ENCODE measurements around the gene LAMTOR2.
"Not testable (repeated sequence)": the region's sequence is repeated elsewhere in the genome, so short reads cannot be mapped to it uniquely, and the experiment has no call there.

LAMTOR2 gene

DNA sequence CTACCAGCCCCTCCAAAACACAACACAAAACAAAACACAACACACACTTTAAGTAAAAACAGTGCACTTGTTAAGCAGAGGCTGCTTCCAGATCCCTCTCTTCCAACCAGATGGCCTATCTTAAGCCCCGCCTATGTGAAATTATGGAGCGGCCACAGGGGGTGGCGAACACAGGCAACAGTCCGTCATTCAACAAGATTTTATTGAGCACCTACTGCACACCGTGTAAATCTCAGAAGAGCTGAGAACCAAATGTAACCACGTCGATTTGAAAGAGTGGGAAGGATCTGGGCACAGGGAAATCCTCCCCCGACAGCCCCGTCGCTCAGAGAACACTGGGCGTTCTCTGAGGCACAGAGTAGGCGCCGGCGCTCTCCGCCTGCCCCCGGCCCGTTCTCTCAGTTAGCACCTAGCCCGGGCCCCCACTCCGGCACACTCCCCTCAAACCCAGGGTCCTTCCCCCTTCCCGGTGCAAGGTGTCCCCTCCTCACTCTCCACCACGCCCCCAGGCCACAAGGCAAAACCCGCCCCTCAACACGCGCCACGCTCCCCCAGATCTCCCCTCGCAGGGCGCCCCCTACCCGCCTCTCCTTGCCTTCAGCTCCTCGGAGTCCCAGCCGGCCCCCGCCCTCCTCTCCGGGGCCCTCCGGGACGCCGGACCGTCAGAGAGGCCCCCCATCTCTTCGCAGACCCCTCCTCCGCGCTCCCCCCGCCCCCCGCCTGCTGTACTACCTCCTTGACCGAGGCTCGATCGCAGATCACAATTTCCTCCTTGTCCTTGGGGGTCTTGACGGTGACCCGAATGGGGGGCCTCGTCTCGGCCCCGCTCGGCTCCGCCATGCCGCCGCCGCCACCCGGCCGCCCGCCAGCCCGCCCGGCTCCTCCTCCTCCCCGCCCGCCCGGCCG lies 1.5 kb upstream of the LAMTOR2 start:
- peak; percentile 63 to 64 for DNase-seq

GRCh38 chr1:156053768-156054499 lies 648 bp upstream of the LAMTOR2 start, which contains the start of gene UBQLN4:
Gene UBQLN4 (minus strand): TSS chr1:156053798. CDS start chr1:156053701, 97 bp downstream.
- peak; percentile 80 to 88 for DNase-seq

DNA sequence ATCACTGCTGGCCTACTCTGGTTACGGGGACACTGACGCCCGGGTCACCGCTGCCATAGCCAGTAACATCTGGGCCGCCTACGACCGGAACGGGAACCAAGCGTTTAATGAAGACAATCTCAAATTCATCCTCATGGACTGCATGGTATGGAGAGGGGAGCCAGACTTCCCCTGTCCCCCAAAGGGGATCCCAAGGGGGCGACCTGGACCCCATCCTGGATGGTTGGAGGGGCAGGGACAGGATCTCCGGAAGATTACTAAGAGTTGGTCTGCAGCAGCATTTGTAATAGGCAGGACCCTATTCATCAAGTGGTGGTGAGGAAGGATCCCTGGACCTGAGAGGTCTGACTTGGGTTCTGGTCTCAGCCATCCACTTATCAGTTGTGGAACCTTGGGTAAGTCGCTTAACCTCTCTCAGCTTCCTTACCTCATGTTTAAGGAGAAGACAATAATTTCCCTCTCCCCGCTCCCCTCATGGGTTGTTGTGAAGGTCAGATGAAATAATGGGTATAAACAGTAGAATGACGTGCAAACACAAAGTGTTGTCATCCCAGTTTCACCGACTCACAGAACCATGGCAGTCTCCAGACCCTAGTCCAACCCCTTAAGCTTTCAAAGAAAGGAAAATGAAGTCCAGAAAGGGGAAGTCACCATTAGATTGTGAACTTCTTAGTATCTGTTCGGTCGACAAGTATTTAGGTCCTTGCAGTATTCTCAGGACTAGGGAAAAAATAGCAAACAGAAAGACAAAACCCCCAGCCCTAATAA lies 883 bp downstream of the LAMTOR2 start:
- peak; percentile 53 to 68 for DNase-seq

GRCh38 chr1:156056326-156056849 lies 1.8 kb downstream of the LAMTOR2 start:
- no peak for DNase-seq

- no peak for DNase-seq
Measured at GRCh38 chr1:156060937-156061636, 6.5 kb downstream of the LAMTOR2 start, which contains the start of gene RAB25. Gene RAB25 (plus strand): TSS chr1:156061160. CDS start chr1:156061401, 241 bp downstream.

GRCh38 chr1:156062189-156062588 lies 7.6 kb downstream of the LAMTOR2 start:
- no peak for DNase-seq

DNA sequence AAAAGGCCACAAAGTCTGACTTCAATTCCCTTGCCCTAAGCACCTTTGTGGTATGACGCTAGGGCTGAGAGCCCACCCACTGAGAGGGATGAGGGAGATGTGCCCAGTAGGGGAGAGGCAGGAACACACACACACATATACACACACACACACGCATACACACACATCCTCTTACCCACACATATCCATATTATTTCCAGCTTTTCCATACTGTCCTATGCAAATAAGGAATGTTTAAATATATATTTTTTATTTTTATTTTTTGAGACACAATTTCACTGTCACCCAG lies 9.4 kb downstream of the LAMTOR2 start:
- no peak for DNase-seq

- DNase-seq, result no peak
Measured at GRCh38 chr1:156064615-156065014, 10.0 kb downstream of the LAMTOR2 start.

DNA sequence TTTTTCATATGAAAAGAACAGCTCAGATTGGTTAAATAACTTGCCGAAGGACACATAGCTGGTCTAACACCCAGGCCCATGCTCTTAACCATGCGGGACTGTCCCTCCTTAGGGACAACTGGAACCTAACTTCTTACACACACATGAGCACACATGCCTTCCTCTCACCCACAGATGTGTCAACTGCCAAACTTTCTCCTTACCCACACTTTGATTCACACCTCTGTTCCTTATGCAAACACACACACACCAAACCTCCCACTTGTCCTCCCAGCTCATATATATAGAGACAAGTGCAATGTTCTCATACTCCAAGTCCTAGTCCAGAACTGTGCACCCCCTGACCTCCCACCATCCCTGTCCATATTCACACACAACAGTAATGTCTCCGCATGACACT lies 10.6 kb downstream of the LAMTOR2 start:
- DNase-seq, result no peak

DNA sequence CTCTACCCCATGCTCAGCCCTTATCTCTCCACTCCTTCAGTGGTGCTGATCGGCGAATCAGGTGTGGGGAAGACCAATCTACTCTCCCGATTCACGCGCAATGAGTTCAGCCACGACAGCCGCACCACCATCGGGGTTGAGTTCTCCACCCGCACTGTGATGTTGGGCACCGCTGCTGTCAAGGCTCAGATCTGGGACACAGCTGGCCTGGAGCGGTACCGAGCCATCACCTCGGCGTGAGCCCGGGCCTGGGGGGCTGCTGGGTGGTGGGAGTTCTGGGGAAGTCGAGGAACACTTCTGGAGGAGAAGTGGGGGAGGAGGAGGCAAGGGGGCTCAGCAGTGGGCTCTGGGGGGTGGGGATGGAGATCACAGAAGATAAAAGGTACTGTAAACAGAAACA lies 11.3 kb downstream of the LAMTOR2 start:
- DNase-seq, result no peak

- DNase-seq, result no peak
Measured at GRCh38 chr1:156067262-156067661, 12.7 kb downstream of the LAMTOR2 start.

GRCh38 chr1:156069490-156070455 lies 15.2 kb downstream of the LAMTOR2 start:
- peak in 1 of 2 donors; percentile 29 for DNase-seq

DNA sequence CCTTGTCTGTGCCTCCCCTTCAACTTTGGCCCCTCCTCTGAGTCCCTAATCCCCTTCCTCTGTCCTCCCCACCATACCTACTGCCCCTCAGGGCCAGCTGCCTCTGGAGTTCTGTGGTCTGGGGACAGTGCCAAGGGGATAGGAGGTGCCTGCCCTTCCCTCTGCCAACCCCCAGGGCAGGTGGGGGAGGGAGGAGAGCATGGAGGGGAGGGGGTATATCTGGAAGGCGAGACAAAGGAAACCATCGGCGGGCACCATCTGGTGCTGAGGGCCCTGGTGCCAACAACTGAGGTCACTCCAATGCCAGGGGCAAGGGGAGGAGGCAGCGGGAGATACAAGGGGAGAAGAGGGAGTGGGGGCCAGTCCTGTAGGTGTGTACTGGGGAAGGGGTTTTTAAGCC lies 16.0 kb downstream of the LAMTOR2 start:
- no peak for DNase-seq

DNA sequence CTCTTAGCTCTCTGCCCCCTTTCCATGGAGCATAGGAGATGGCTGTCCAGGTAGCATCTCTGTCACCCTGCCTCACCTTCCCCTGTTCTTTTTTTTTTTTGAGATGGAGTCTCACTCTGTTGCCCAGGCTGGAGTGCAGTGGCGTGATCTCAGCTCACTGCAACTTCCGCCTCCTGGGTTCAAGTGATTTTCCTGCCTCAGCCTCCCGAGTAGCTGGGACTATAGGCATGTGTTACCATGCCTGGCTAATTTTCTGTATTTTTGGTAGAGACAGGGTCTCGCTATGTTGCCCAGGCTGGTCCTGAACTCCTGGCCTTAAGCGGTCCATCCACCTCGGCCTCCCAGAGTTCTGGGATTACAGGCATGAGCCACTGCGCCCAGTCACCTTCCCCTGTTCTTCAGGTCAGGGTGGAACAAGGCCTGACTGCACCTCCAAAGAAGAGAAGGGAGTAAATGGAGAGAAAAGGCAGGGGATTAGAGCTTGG lies 16.8 kb downstream of the LAMTOR2 start:
- DNase-seq, result not testable (repeated sequence)

GRCh38 chr1:156072251-156072650 lies 17.7 kb downstream of the LAMTOR2 start:
- no peak for DNase-seq

- DNase-seq, result no peak
Measured at GRCh38 chr1:156073110-156073687, 18.6 kb downstream of the LAMTOR2 start.

DNA sequence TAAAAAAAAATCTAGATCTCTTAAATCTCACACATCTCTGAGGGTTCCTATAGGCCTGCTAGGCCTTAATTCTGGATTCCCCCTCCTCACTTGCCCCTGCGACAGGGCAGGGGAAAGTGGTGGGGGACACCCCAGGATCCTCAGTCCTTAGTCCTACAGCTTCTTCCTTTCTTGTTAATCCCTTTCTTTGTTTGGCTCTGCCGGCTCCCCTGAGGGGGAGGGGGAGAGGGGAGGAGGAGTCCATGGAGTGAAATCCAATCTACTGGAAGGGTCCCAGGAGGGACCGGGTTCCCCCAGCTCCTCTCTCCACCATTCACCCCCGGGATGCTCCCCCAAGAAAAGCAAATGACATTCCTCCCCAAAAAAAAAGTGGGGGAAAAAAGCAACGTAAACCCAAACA lies 19.2 kb downstream of the LAMTOR2 start:
- no peak for DNase-seq

DNA sequence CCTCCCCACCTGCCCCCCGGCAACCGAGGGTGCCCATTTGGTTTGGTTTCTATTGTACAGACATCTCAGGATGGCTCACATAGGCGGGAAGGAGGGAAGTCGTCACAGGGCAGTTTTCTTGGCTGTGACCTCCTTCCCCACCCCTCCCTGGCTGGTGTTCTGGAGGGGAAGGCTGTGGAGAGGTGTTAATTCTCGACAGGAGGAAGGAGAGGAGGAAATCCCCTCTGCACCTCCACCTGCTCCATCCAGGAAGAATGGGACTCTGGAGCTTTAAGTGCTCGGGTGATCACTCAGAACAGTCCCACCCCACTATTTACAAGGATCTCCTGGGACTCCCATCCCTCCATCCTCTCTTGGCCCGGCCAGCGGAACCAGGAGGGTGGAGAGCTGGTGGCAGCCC lies 20.1 kb downstream of the LAMTOR2 start:
- no peak for DNase-seq

GRCh38 chr1:156075162-156075561 lies 20.6 kb downstream of the LAMTOR2 start:
- no peak for DNase-seq

GRCh38 chr1:156075775-156076204 lies 21.2 kb downstream of the LAMTOR2 start:
- DNase-seq, result no peak

All from inflammatory macrophage (primary cell).